Measurements from ENCODE around the gene LCT.
"Not testable (repeated sequence)": the region's sequence is repeated elsewhere in the genome, so short reads cannot be mapped to it uniquely, and the experiment has no call there.

Gene LCT

GRCh38 chr2:135797497-135798274 lies 39.3 kb downstream of the LCT start:
- peak; percentile 30 to 63 (median 42) for DNase-seq

DNA sequence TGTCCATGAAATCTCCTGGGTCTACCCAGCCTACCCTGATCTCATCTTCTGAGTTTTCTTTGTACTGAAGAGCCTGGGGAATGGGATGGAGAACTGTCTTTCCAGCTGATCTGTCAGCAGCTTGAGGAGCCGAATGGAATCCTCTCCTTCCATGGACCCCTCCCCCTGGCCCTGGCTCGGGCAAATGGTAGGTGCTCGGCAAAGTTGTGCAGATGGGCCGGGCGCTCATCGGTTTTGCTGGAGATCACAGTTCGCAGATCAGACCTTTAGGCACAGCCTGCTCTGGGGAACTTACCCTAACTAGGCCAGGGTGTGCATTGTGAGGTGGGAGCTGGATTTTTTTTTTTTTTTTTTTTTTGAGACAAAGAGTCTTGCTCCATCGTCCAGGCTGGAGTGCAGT lies 40.4 kb downstream of the LCT start:
- no peak for DNase-seq

DNA sequence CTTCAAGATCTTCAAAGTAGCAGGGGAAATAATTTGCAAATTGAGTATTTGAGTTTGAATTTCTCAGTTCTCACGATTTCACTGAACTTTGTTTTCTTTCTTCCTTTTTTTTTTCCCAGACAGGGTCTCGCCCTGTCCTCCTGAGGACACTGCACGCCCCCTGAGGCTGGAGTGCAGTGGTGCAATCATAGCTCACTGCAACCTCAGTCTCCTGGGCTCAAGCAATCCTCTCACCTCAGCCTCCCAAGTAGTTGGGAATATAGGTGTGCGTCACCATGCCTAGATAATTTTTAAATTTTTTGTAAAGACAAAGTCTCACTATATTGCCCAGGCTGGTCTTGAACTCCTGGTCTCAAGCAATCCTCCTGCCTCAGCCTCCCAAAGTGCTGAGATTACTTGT lies 41.3 kb downstream of the LCT start:
- DNase-seq, result not testable (repeated sequence)

DNA sequence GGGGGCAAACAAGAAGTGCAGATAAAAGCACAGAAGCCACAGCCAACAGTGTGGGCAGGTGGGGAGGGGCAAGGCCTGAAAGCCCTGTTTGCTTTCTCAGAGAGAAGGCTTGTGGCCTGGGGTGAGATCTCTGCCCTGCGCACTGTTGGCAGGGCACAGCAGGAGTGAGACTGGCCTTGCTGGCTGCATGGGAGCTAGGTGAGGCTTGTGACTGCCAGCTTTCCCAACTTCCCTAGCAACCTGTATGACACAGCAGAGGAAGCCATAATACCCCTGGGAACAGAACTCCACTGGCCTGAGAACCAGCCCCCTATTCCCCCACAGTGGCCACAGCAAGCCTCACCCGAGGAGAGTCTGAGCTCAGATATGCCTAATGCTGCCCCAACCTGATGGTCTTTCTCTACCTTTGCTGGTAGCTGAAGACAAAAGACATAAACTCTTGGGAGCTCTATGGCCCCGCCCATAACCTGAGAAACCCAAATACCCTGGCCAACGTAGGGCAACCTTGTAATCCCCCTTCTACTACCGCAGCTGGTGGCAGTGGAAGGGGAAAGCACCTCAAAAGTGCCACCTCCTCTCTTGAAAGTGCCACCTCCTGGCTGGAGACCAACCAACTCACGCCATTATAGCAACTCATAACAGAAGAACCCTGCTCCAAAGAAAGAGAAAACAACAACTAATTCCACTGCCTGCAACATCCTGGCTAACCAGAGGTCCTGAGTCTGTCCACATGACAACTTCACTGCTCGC lies 44.4 kb downstream of the LCT start:
- DNase-seq, result no peak

DNA sequence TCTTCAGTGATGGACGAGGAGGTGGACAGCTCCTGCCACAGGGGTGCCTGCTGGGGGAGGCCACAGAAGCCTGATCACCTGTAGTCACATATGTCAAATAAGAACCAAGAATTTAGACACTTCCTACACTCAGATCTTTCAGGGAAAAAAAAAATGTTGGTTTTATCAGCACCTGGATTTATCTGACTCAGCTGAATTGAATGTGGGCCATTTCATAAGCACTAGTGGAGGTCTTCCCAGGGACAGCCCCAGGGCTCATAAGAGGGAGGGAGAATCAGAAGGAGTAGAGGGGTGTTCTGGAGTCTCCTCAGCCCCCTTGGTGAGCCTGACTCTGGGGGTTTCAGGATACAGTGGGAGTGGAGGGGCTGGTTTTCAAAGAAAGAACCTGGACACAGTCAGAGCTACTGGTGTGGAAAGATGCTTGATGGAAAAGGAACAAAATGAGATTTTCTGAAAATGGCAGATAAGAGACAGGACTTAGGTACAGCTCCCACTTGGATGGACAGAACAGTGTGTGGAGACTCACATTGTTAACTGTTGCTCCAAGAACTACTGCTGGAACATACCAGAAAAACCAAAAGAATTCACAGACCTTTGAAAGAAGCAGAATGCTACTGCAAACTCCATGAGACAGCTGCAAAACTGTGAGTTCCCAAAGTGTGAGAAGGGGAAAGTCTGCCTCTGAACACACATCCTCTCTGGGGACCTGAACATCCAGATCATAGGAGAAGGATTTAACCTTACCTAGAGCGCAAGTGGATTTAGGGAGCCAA lies 45.4 kb downstream of the LCT start:
- no peak for DNase-seq

DNA sequence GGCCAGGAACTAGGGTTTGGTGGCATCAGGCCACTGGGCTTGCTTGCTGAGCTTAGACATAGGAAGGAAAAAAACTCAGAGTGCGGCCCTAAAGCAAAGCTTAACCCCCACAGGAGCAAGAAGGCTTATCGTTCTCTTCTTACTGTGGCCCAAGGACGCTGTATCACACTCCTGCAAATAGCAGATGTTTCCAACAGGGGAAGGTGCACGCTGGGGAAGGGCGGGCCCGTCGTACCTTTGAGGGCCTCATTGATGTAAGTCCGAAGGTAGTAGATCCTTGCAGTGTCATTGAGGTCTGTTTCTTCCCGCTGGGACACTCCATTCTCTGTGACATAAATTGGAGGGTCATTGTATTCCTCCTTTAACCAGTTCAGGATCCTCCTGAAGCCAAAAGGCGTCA lies 46.6 kb downstream of the LCT start:
- no peak for DNase-seq

GRCh38 chr2:135786823-135787222 lies 50.2 kb downstream of the LCT start:
- no peak for DNase-seq

GRCh38 chr2:135785032-135785431 lies 52.0 kb downstream of the LCT start:
- no peak for DNase-seq

- no peak for DNase-seq
Measured at GRCh38 chr2:135783439-135783838, 53.5 kb downstream of the LCT start.

- DNase-seq, result no peak
Measured at GRCh38 chr2:135782231-135782630, 54.8 kb downstream of the LCT start.

DNA sequence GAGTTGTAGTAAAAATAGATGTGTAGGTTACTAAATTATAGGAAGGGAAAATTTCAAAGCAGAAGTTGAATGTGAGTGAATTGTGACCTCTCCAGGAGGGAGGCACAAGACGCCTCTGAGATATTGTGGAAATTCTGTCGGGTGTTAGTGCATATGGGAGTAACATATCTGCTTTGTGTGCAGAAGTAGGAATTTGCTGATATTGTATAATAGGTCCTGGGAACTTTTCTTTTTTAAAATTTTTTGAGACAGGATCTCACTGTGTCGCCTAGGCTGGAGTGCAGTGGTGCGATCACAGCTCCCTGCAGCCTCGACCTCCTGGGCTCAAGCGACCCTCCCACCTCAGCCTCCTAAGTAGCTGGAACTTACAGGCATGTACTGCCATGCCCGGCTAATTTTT lies 60.6 kb downstream of the LCT start:
- no peak for DNase-seq

- DNase-seq, result no peak
Measured at GRCh38 chr2:135775420-135775819, 61.6 kb downstream of the LCT start.

GRCh38 chr2:135773917-135774316 lies 63.1 kb downstream of the LCT start:
- DNase-seq, result no peak

GRCh38 chr2:135773319-135773718 lies 63.7 kb downstream of the LCT start:
- no peak for DNase-seq

DNA sequence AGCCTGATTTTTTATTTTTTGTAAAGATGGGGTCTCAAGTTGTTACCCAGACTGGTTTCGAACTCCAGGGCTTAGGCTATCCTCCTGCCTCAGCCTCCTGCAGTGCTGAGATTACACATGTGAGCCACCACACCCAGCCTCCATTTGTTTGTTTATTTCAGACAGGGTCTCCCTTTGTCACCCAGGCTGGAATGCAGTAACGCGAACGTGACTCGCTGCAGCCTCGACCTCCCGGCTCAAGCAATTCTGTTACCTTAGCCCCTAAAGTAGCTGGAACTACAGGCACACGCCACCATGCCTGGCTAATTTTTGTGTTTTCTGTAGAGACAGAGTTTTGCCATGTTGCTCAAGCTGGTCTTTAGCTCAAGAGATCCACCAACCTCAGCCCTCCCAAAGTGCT lies 68.1 kb downstream of the LCT start:
- DNase-seq, result no peak

- DNase-seq, result no peak
Measured at GRCh38 chr2:135762530-135762929, 74.5 kb downstream of the LCT start.

DNA sequence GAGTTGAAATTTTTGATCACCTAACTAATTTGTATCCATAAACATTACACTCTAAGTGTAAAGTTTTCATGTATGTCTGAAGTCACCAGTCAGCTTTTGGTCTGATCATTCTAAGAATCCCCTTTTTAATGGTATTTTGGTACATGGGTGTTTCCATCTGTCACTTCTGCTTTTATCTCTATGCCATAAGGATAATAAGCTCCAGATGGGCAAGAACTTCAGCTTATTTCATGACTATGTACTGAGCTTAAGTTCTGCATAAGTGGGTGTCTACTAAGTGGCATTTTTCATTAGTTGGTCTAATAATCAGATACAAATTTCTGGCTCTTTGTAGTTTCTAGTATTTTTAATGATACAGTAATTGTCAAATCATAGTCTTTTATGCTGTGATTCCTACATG lies 75.0 kb downstream of the LCT start:
- no peak for DNase-seq

DNA sequence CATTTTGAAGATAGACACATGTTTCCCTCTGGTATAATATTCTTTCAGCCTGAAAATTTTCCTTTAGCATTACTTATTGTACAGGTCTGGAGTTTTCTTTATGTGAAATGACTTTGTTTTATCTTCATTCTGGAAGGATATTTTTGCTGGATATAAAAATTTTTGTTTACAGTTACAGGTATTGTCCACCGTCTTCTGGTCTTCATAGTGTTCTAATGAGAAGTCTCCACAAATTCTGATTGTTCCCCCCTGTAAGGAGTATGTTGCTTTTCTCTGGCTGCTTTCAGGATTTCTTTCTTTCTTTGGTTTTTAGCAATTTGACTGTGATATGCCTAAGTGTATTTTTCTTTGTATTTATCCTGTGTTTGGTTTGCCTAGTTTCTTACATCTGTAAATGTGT lies 80.3 kb downstream of the LCT start:
- no peak for DNase-seq

DNA sequence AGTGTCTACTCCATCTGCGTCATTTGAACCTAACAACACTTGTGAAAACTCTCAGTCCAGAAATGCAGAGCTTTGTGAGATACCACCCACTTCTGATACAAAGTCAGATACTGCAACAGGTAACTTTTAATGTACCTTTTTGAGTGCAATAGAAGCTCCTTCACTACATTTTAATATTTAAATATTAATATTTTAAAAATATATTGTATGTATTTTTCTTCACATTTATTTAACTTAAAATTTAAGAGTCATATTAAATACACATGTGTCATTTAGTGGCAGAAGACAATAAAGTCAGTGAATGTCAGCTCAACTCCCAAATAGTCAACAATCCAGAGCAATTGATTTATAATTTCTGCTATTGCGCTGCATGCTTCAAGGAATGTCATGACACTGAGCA lies 81.4 kb downstream of the LCT start:
- no peak for DNase-seq

DNA sequence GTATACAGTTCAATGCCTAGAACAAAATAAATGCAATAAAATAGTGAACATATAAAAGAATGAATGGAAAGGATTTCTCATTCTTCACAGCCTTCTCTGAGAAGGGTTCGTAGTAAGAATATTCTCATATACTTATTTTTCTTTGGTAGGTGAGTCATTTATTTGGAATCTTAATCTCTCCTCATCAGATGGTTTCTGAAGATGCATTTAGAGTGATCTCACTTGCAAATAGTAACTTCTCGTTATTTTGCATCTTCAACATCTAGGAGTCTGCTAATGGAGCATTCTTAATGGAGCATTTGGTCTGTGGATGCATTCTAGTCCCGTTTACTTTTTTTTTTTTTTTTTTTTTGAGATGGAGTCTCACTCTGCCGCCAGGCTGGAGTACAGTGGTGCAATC lies 91.4 kb downstream of the LCT start:
- no peak for DNase-seq

DNA sequence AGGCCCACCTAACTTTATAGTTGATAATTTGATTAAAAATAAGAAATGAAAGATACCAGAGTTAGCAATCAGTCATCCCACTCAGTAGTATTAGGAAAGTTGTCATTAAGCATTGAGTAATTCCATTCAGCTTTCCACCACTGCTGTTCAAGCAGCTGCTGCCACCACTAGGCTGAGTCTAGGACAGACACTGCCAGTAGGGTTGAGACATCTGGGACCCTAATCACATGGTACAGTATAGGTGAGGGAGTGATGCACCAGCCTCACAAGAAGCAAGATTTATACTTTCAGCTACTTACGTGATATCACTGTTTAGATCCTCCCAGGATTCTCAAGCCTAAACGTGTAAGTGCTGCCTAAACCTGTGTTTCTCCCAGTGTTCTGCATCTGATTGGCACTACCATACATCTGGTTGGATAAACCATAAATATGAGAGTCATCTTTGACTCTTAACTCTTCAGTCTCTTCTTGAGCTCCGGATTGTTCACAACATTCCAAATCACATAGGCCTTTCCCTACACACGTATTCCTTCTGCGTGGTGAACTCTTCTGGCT lies 92.1 kb downstream of the LCT start:
- DNase-seq, result peak in 1 of 3 experiments; percentile 10

GRCh38 chr2:135743860-135744259 lies 93.1 kb downstream of the LCT start:
- DNase-seq, result no peak

DNA sequence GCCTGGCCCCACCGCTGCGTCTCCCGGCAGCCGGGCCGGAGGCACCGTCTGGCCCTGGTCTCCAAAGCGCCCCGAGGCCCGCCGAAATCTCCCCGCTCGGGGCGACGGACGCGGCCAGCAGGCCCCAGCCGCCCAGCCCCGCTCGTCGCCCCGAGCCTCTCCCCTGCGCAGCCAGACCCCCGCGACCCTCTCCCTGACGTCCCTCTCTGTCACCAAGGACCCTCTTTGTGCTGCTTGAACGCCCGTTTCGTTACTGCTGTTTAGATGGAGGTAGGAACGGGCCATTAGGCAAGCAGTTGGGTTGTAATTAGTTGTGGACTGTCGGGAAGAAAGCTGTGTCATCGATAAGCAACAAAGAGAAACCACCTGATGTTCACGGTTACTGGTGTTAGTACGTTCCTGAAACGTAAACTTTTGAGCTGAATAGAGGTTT lies 94.6 kb downstream of the LCT start:
- peak; percentile 27 to 85 (median 82) for DNase-seq

Measured in NCI-H1417 (cell line).